Activated naive CD4-positive, alpha-beta T cell treated with anti-CD3 and anti-CD28 coated beads, Interleukin-2, amount 10 ng/mL, durations not matched to agents 5 hours and 36 hours (primary cell): Measurements from ENCODE around the gene WNT8B. TPM values are rescaled to one million over a fixed set of nuclear protein-coding genes. Genes with fewer than 3 reads are reported as not detected.

Experiments used
- total RNA-seq, 2 experiments: library from RNA; stranded (reverse); gene quantifications; one replicate each; pipeline ENCODE4 v1.2.3, GENCODE V29; 2021

WNT8B gene, protein sequence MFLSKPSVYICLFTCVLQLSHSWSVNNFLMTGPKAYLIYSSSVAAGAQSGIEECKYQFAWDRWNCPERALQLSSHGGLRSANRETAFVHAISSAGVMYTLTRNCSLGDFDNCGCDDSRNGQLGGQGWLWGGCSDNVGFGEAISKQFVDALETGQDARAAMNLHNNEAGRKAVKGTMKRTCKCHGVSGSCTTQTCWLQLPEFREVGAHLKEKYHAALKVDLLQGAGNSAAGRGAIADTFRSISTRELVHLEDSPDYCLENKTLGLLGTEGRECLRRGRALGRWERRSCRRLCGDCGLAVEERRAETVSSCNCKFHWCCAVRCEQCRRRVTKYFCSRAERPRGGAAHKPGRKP
- under 1 TPM; 0.24 to 0.38 TPM for total RNA-seq

DNA sequence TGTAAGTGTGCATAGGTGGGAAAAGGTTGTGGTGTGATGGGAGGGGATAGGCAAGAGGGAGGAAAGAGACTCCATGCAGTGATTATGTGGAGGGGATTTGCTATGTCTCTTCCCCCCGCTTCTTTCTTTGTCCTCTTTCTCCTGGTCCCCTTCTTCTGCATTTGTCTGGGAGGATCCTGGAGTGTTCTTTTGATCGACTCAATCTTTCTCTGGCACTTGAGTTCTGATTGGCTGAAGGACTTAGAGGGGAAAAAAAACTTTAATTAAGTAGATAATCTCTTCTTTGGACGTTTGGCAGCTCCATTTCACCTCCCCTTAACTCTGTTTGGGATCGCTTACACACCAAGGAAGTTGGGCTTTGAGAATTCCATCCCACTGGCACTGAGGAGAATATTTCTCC is at the start of gene WNT8B:
WNT8B (plus strand) TSS at position 301 of the 400 bp plus-strand sequence. CDS start 160 bp downstream, outside the sequence.

DNA sequence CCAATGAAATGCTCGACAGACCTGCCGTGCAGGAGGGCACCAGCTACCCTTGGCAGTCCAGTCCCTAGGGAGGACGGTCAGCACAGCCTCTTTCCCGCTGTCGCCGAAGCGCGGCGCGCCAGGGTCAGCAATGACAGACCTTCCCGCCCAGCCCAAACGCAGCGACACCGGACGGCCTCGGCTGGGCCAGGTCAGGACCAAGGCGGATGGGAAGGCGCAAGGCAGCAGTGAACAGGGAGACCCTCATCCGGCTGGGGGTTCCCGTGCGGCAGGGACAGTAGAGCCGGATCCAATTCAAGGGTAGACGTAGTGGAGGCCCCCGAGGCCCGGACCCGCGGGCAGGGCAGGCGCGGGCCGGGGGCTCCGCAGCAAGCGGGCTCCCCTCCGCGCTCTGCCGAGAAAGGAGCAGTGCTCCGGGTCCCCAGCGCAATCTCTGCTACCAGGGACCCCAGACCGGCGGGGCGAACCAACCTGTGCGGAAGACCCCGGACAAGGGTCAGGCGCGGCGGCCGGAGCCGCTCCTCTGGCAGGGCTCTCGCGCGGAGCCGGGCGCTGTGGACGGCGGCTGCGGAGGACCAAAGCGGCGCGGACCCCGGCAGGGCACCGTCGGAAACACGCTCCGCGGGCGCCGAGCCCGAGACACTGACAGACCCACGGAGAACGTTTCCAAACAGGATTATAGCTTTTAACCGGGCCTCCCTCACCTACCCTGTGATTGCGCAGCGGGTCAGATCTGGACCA is 56.7 kb downstream of the WNT8B start, which contains the start of gene SEC31B:
SEC31B (minus strand) TSS at position 551 of the 741 bp plus-strand sequence. CDS start 2,909 bp downstream, outside the sequence.

DNA sequence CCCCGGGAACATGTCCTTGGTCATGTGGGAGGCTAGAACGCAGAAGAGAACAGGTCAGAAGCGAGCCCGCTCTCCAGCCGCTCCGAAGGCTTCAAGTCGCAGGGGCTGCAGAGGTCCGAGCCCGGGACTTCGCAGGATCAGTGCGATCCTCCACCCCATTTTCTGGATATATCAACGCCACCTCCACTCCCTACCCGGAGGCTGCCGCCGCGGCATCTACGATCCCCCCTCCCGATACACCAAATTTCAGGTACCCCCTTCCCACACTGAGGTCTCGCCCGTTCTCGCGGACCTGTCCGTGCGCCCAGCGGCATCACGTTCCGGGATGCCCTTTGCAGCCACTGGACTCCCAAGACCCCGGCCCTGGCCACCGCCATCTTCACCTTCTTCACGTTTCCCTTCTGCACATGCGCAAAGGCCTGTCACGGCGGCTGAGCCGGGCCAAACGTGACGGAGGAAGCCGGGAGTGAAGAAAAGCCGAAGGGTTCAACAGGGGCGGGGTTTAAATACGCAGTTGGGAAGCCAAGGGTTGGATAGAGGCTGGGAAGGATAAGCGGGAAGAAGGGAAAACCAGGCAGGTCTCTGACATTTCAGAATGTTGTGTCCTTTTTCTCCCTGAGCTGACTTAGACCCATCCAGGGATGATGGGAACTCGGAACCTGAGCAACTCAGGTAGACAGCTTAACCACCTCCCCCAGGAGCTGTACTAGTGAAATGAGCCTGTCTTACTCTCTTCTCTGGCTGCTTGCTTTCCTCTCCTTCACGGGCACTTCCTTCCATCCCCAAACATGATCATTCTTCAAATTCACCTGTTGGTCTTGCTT is 66.9 kb downstream of the WNT8B start, which contains the start of gene NDUFB8:
NDUFB8 (minus strand) TSS at position 397 of the 824 bp plus-strand sequence; CDS start at position 377, 20 bp downstream.

Other genes starting within 250 kb of the WNT8B start
- gene CHUK, start 233.4 kb upstream of the WNT8B start, total RNA-seq: 10 to 100 TPM; 20.6 to 21.1 TPM
- gene CWF19L1, start 195.4 kb upstream of the WNT8B start, total RNA-seq: 10 to 100 TPM; 32.5 to 33.2 TPM
- gene BLOC1S2, start 176.3 kb upstream of the WNT8B start, total RNA-seq: 10 to 100 TPM; 41.2 to 45.0 TPM
- gene PKD2L1, start 132.8 kb upstream of the WNT8B start, total RNA-seq: under 1 TPM in 1 of 2 experiments, not detected in 1; 0.23 TPM
- gene SCD, start 115.8 kb upstream of the WNT8B start, total RNA-seq: 100 to 1,000 TPM; 245 to 247 TPM
- 100 to 1,000 TPM; 272 to 296 TPM for gene SEC31B, start 56.9 kb downstream of the WNT8B start, total RNA-seq
- 100 to 1,000 TPM; 254 to 263 TPM for gene NDUFB8, start 66.9 kb downstream of the WNT8B start, total RNA-seq
- 10 to 100 TPM; 48.6 to 50.3 TPM for gene HIF1AN, start 72.9 kb downstream of the WNT8B start, total RNA-seq